HepG2 (cell line): ENCODE measurements around the gene TAOK3. TPM values are rescaled to one million over a fixed set of nuclear protein-coding genes. Genes with fewer than 3 reads are reported as not detected.

Experiments used
- AGO2 ChIP-seq: fragments of 200-400 bp; formaldehyde crosslinking; optimal IDR thresholded peaks from 2 replicates; pipeline ENCODE3; 2017; ENCODE audit warnings: mild to moderate bottlenecking, low read depth, low read length, moderate library complexity
- FOXK1 ChIP-seq: sonication (generic); formaldehyde crosslinking; IDR thresholded peaks from 2 replicates; pipeline ENCODE4 v1.4.0; 2020; ENCODE audit warnings: low read depth, missing genetic modification reagents, borderline replicate concordance
- FOXM1 ChIP-seq: sonication (generic); formaldehyde crosslinking; IDR thresholded peaks from 2 replicates; pipeline ENCODE4 v1.5.0; 2020; ENCODE audit warnings: missing genetic modification reagents
- LRRFIP1 ChIP-seq: sonication (generic); formaldehyde crosslinking; conservative IDR thresholded peaks from 2 replicates; pipeline ENCODE4 v1.4.0; 2020; ENCODE audit warnings: missing genetic modification reagents
- NFATC3 ChIP-seq: sonication (generic); formaldehyde crosslinking; IDR thresholded peaks from 2 replicates; pipeline ENCODE4 v1.5.1; 2020; ENCODE audit warnings: mild to moderate bottlenecking, missing genetic modification reagents
- NR2C2 ChIP-seq: sonication (generic); formaldehyde crosslinking; IDR thresholded peaks from 2 replicates; pipeline ENCODE4 v1.4.0; 2020; ENCODE audit warnings: missing genetic modification reagents, mild to moderate bottlenecking, moderate library complexity, borderline replicate concordance
- SP5 ChIP-seq: IDR thresholded peaks from 2 replicates; pipeline ENCODE4 v1.6.1; 2016; ENCODE audit warnings: low read depth, borderline replicate concordance
- TEF ChIP-seq: sonication (generic); formaldehyde crosslinking; IDR thresholded peaks from 2 replicates; pipeline ENCODE4 v1.5.0; 2020; ENCODE audit warnings: missing genetic modification reagents
- TIGD3 ChIP-seq: sonication (generic); formaldehyde crosslinking; IDR thresholded peaks from 2 replicates; pipeline ENCODE4 v1.5.1; 2020; ENCODE audit warnings: mild to moderate bottlenecking, missing genetic modification reagents, borderline replicate concordance
- ZBTB10 ChIP-seq: sonication (generic); formaldehyde crosslinking; IDR thresholded peaks from 2 replicates; pipeline ENCODE4 v1.4.0; 2020; ENCODE audit warnings: missing genetic modification reagents, borderline replicate concordance
- ZBTB8A ChIP-seq: sonication (generic); formaldehyde crosslinking; IDR thresholded peaks from 2 replicates; pipeline ENCODE4 v1.4.0; 2020; ENCODE audit warnings: mild to moderate bottlenecking, low read depth, missing genetic modification reagents, borderline replicate concordance
- ZNF263 ChIP-seq: sonication (generic); formaldehyde crosslinking; IDR thresholded peaks from 2 replicates; pipeline ENCODE4 v1.4.0; 2020; ENCODE audit warnings: missing genetic modification reagents
- ZNF674 ChIP-seq: sonication (generic); formaldehyde crosslinking; IDR thresholded peaks from 2 replicates; pipeline ENCODE4 v1.5.0; 2020; ENCODE audit warnings: low read depth, mild to moderate bottlenecking, missing genetic modification reagents
- ZNF724P ChIP-seq: sonication (generic); formaldehyde crosslinking; IDR thresholded peaks from 2 replicates; pipeline ENCODE4 v1.8.0; 2022; ENCODE audit warnings: missing genetic modification reagents, borderline replicate concordance
- polyA plus RNA-seq, 8 experiments: library from polyadenylated mRNA; depleted of rRNA in 3 of 8; stranded (reverse) in 7 of 8; unstranded in 1 of 8; fragments of >200 nt; fragmentation: Illumina TruSeq in 4 of 8; extraction: Trizol in 4 of 8; gene quantifications; 2 replicates each; pipeline versions ENCODE4 v1.2.1 to v1.2.3, GENCODE V29; 2011 to 2016; ENCODE audit warnings: low read depth in 4 of 8, missing spikeins in 1 of 8, mixed read lengths in 1 of 8; ENCODE audit not compliant: insufficient read depth in 1 of 8
- total RNA-seq, 5 experiments: library from RNA; depleted of rRNA; stranded (reverse); fragments of >200 nt; fragmentation: Illumina TruSeq; extraction: Trizol; gene quantifications; 2 replicates each; pipeline ENCODE4 v1.2.3, GENCODE V29; 2016; ENCODE audit warnings: low read depth in 1 of 5
- TF ChIP-seq, protein P1 (sequence below): sonication (generic); formaldehyde crosslinking; IDR thresholded peaks from 2 replicates; pipeline ENCODE4 v1.4.0; 2020; ENCODE audit warnings: missing genetic modification reagents, borderline replicate concordance

Gene TAOK3
- total and polyA plus RNA-seq, 2 of the 13 experiments (the other 11 are each of a cell fraction or from before 2014, with no cell fraction given): 10.4 to 12.3 TPM

- TF ChIP-seq, protein P1, sequence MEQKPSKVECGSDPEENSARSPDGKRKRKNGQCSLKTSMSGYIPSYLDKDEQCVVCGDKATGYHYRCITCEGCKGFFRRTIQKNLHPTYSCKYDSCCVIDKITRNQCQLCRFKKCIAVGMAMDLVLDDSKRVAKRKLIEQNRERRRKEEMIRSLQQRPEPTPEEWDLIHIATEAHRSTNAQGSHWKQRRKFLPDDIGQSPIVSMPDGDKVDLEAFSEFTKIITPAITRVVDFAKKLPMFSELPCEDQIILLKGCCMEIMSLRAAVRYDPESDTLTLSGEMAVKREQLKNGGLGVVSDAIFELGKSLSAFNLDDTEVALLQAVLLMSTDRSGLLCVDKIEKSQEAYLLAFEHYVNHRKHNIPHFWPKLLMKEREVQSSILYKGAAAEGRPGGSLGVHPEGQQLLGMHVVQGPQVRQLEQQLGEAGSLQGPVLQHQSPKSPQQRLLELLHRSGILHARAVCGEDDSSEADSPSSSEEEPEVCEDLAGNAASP: peak; percentile 80; the same call in 1 of the 2 replicates
- peak; percentile 68; the same call in 1 of the 2 replicates for TF ChIP-seq NR2C2
- no peak for TF ChIP-seq ZNF724P (CRISPR knock-in tag)
- TF ChIP-seq SP5 (CRISPR knock-in tag): no peak
- no peak for TF ChIP-seq FOXM1 (CRISPR knock-in tag)
- no peak for TF ChIP-seq LRRFIP1 (CRISPR knock-in tag)
- no peak for TF ChIP-seq NFATC3 (CRISPR knock-in tag)
- no peak for TF ChIP-seq ZNF674
- no peak for TF ChIP-seq ZNF263
- TF ChIP-seq TEF: no peak
- TF ChIP-seq TIGD3 (CRISPR knock-in tag): no peak
- 0 out of 2 replicates have a peak, but pooled peaks have one; percentile 14 for TF ChIP-seq FOXK1 (CRISPR knock-in tag)
- TF ChIP-seq ZBTB10 (CRISPR knock-in tag): no peak
- no peak for TF ChIP-seq ZBTB8A (CRISPR knock-in tag)
- no peak for TF ChIP-seq AGO2
Observed at GRCh38 chr12:118120579-118121363, 251.9 kb downstream of the TAOK3 start (continued).
